ENCODE data around the gene DNAAF9.

The DNAAF9 gene

DNA sequence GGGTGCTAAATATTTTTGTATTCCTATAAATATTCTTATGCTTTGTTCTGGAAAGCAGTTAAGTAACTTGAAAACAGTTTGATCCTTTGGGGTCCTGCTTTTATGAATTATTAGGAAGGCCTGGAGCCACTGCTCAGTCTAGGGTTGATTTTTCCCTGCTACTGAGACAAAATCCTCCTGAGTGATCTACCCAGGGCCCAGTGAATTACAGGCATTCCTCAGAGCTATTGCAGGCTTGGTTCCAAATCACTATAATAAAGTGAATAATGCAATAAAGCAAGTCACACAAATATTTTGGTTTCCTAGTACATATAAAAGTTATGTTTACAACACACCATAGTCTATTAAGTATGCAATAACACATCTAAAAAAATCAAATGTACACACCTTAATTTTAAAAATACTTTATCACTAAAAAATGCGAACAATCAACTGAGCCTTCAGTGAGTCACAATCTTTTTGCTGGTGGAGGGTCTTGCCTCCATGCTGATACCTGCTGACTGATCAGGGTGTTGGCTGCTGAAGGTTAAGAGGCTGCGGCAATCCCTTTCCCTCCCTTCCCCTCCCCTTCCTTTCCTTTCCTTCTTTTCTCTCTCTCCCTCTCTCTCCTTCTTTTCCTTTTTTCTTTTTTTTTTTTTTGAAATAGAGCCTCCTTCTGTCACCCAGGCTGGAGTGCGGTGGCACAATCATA lies 43.0 kb downstream of the DNAAF9 start:
- DNase-seq = no peak

DNA sequence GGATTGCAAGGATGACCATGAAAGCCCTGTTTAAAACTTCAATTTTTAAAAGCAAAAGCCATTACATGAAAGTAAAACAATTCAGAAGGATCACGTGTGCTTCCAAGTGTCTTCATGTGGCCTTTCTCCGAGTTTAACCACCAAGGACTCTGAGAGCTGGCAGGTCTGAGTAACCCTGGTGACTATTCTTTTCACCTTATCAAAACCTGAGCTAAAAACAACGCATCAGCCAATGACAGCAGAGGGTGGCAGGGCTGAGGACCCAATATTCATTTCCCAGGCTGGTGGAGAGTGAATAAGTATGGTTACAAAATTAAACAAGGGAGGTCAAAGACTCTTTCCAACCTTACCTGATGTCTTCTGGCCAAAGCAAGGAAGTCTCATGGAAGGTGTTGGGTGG lies 46.7 kb downstream of the DNAAF9 start:
- DNase-seq = no peak

DNA sequence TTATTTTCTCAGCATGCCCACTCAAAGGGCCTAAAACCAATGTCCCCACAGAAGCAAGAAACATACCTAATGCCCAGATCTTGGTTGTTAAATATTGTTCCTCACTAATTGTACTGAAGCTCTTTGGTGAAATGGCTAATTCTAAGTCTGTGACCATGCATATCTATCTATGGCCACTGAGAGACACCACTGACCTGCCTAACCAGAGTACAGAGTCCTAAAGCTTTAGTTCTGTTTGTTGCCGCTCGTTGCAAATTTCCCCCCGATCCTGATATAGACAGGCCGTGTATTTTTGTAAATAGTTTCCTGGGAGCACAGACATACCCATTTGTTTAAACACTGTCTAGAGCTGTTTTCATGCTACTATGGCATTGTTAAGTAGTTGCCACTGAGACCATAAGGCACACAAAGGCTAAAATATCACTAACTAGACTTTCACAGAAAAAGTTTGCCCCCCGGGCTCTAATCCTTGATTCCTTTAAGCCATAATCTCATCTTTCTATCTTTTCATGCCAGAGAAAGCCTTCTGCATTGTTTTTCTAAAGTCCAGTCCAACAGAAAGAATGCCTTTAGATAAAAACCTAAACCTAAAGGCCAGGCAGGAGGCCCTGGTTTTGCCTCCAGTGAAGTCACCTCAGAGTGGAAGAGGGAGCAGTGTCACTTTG lies 48.7 kb downstream of the DNAAF9 start:
- DNase-seq = no peak

Data from activated CD4-positive, CD25-positive, alpha-beta regulatory T cell treated with anti-CD3 and anti-CD28 coated beads, Interleukin-2, amount 50 U/mL, for 72 hours (primary cell).